Effector CD8-positive, alpha-beta T cell (primary cell): ENCODE measurements around the gene TADA2A.
"Not testable (repeated sequence)": the region's sequence is repeated elsewhere in the genome, so short reads cannot be mapped to it uniquely, and the experiment has no call there.

Experiments used
- DNase-seq: peaks from one replicate; lab custom pipeline; 2025; lab: John Stamatoyannopoulos, UW

TADA2A gene

GRCh38 chr17:37493249-37494027, 86.8 kb downstream of the TADA2A start:
- no peak for DNase-seq

- no peak for DNase-seq
These were observed 87.7 kb downstream of the TADA2A start for GRCh38 chr17:37494401-37494831.

DNA sequence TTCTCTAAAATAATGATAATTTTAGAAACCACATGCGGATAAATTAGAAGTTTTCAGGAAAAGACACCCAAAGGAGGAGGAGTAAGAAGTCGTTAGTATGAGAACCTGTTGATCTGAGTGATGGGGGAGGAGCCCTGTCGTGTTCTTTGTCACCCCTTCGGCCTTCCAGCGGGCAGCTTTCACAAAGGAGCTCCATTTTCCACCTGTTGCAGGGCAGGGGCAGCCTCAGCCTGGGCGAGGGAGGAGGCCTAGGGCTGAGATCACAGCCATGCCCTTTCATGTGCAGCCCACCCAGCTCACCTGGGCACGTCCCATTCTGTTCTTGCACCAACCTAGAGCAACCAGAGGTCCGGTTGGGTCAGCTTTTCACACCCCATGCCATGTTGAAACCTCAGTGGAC, 88.3 kb downstream of the TADA2A start:
- DNase-seq = no peak

- no peak for DNase-seq
These were observed 93.7 kb downstream of the TADA2A start for GRCh38 chr17:37500378-37500777.

GRCh38 chr17:37502009-37502936, 95.6 kb downstream of the TADA2A start:
- DNase-seq = no peak

DNA sequence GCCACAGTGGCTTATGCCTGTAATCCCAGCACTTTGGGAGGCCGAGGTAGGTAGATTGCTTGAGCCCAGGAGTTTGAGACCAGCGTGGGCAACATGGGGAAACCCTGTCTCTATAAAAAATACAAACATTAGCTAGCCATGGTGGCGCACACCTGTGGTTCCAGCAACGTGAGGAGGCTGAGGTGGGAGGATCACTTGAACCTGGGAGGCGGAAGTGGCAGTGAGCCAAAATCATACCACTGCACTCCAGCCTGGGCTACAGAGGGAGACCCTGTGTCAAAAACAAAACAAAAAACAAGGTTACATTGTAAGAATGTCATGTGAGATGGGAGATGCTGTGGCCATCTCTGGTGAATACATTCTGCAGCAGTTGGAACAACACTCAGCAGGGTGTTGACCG, 96.5 kb downstream of the TADA2A start:
- no peak for DNase-seq

GRCh38 chr17:37505333-37505732, 98.6 kb downstream of the TADA2A start:
- DNase-seq = no peak

DNA sequence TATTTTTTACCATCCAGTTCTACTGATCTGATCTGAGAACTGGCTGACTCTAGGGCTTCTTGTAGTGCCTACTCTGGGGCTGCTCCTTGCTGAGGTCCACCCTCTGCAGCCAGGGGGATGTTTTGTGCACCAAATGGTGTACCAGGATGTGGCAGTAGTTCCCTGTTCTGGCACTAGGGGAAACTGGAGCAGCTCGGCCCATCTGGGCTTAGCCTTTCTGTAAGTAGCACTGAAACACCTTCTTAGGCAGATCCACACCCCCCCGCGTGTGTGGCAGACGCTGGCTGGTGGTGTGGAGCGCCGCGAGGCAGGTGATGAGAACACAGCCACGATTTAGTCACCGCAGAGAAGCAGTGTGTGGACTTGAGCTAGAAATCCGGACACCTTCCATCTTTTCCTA, 100.0 kb downstream of the TADA2A start:
- no peak for DNase-seq

GRCh38 chr17:37507111-37507510, 100.4 kb downstream of the TADA2A start:
- no peak for DNase-seq

GRCh38 chr17:37510056-37510455, 103.4 kb downstream of the TADA2A start:
- DNase-seq = no peak

DNA sequence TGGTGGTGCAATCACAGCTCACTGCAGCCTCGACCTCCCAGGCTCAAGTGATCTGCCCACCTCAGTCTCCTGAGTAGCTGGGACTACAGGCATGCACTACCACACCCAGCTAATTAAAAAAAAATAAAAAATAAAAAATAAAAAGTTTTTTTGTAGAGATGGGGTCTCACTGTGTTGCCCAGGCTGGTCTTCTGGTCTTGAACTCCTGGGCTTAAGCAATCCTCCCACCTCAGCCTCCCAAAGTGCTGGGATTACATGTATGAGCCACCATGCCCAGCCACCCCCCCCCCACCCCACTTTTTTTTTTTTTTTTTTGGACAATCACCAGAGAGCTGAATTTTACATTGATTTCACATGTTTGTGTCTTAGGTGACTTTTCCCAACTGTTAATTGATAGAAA, 105.0 kb downstream of the TADA2A start:
- not testable (repeated sequence) for DNase-seq

DNA sequence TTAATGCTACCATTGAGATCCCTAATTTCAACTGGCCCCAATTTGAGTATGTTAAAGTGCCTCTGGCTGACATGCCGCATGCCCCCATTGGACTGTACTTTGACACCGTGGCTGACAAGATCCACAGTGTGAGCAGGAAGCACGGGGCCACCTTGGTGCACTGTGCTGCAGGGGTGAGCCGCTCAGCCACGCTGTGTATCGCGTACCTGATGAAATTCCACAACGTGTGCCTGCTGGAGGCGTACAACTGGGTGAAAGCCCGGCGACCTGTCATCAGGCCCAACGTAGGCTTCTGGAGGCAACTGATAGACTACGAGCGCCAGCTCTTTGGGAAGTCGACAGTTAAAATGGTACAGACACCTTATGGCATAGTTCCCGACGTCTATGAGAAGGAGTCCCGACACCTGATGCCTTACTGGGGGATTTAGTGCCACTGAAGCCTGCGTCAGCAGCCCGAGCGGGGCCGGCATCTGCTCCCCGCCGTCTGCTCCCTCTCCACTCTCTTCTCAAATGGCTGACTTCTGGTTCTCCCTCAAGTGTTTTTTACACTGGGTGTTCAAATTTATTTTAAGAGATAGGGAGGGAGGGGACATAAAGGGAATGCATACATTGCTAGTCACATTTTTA, 105.9 kb downstream of the TADA2A start:
- no peak for DNase-seq

DNA sequence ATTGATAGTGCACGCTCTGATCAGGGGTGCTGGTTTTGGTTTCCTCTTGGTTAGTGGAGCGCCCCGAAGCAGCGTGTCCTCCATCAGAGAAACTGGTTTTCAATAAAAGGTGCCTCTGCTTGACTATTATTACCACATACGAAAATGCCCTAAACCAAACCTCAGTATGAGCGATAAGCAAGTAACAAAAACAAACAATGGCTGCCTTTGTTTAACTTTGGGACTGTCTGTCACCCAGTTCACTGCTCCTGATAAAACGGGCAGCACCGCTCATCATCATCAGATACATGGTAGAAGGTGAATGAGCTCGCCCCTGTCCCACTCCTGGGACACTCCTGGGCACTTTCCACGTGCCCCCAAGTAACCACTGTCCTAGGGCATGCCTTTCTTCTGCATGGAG, 107.0 kb downstream of the TADA2A start:
- DNase-seq = no peak

DNA sequence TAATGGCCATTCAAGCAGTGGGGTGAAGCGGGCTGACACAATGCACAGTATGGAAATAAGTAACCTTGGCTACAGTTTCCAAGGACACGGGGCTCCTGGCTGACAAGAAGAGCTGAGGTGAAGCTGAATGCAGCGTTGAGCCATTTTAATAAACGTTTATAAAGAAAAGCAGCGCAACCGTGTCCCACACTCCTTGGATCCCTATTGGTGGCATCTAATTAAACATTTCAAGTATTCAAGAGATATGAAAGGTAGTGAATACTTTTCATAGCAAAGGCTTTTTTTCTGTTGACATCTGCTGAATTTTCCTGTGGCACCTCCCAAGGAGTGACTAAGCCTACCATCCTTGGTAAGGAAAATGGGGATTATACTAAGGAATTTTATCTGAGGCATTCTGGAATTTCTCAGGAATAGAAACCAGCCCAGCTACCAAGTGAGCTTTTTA, 109.5 kb downstream of the TADA2A start:
- DNase-seq = no peak

- no peak for DNase-seq
These were observed 111.2 kb downstream of the TADA2A start for GRCh38 chr17:37517881-37518280.

GRCh38 chr17:37518826-37519225, 112.1 kb downstream of the TADA2A start:
- DNase-seq = no peak

GRCh38 chr17:37519251-37519985, 112.7 kb downstream of the TADA2A start:
- DNase-seq = no peak

DNA sequence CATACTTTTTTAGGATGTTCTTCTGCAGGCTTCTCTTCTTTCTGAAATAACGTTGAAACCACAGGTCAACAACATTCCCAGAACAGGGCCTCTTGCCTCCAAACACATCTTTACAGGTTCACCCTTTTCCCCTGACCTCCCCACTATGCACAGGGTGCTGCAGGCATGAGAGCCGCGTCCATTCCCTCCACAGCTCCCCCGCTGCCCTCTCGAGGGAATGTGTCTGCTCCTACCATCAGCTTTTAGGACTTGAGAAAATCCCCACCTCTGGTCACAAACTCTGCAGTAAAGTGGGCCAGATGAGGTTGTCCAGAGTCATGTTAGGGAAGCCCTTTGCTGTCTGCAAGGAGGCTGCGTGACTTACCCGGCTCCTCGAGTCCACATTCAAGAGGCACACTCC, 113.5 kb downstream of the TADA2A start:
- no peak for DNase-seq

DNA sequence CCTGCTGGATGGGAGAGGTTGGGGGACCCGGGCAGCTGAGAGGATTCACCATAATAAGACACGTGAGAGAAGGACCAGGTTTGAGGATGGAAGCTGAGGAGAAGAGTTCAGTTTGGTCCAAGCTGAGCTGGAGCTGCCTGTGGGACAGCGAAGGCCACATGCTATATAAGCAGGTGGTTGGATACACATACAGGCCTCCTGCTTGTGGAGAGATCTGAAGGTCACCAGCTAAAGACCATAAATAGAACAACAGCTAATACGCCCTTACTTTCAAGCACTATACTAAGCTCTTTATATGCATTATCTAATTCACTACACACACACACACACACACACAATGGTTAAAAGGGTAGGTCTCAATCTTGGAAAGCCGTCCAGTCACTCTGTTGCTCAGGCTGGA, 115.1 kb downstream of the TADA2A start:
- no peak for DNase-seq

DNA sequence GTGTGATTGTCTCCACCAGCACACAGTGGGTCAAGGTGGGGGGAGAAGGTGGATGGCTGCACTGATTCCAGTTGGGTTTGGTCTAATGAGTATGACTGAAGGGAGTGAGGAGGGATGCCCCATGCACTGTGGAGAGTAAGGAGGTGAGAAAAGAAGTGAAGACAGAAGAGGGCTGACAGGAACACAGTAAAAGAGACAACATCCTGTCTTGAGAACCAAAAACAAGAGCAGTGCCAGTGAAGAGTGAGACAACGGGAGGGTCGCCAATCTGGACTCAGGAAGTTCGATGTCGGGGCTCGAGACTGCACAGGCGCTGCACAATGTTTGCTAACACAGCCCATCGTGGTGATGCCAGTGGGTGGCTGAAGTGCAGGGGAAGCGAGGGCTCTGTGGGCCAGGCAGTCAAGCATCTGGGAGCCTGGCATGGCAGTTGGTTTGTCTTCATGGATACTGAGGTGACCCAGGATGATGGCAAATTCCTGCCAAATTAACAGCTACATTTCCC, 117.1 kb downstream of the TADA2A start:
- no peak for DNase-seq

DNA sequence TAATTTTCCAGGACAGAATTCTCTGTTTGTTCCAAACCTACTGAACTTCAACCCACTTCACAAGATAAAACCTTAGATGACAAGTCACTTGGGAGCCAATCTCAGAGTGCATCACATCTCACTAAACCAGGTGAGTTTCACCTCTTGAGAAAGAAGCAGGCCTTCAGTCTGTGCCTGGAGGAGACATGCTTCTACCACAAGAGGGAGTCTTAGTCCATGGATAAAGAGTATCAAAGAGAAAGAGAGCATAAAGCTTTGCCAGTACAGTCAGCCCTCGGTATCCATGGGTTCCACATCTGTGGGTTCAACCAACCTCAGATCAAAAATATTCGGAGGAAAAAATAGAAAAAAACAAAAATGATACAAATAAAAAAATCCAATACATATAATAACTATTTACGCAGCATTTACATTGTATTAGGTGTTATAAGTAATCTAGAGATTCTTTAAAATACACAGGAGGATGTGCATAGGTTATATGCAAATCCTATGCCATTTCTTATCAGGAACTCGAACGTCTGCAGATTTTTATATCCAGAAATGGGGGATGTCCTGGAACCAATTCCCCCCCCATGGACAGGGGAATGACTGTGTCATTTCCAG, 120.7 kb downstream of the TADA2A start:
- DNase-seq = no peak
